Measurements from ENCODE around the gene ARMH3.

Gene ARMH3

DNA sequence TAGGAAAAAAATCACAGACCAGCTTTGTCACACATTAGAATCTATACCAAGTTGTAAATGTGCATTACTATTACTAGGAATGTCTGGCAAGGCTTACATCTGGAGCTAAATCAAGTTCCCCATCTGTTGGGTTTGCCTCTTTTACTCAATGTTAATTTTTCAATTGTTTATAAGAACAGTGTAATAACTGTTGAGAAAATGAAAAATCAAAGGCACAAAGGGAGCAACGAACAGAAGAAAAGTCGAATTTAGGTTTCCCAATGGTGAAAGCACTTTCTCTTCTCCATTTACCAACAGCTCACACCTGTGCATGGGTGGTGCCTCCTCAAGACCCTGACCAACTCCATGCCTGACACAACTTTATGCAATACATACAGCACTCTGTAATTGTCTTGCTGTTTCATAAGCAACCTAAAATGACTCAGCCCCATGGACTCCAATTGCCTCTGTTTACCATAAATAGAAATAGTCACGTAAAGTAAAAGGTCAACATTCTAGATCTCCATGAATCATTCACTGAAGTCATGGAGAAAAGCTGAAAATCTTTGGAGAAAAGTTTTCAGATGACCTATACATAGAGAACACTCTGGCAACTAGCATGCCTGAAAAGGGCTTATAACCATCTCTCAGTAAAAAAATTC, 116.8 kb downstream of the ARMH3 start:
- no peak for DNase-seq (ENCODE audit: low read depth, low spot score)

DNA sequence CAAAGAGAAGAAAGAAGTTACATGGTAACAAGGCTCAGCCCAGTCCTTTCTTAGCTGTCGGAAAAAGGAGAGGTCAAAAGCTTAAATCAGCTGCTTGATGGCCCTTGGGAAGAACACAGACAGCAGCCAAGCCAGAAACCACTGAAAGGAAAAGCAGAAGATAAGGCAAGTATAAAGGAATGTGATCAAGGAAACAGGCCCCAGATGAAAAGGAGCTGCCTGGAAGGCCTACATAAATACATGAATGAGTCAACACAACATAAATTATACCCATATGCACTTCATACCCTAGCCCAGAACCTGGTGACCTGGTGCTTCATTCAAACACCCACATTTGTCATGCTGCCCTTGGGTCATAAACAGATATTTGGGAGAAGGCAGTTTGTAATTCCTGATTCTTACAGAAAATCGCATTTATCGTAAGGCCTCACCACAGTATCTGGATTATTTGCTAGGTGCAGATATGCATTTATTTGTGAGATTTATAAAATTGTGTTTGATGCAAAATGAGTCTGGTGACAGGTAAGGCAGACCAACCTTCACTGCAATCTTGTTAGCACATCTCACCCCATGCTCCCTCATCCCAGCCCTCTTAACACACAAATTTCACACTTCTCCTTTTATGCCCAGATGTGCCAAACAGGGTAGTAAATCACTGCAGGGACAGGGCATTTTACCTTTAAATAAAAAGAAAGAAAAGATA, 117.5 kb downstream of the ARMH3 start:
- DNase-seq (ENCODE audit: low read depth, low spot score), result no peak

DNA sequence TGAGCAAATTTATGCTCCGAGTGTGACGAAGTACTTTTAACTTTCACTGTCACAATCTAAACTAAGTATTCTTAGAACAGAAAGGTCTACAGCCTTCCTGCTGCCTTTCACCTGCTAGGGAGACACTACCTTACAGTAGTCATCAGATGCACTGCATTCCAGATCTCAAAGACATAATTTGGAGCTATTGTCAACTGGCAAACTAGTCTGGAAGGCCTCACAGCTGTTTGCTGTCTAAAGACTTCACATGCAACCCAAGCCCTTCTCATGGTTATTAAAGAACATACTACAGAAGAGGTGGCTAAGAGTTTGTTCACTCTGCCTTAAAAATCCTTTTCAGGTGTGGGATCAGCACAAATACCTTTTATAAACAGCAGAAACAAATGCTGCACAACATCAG, 120.5 kb downstream of the ARMH3 start:
- DNase-seq (ENCODE audit: low read depth, low spot score), result no peak

DNA sequence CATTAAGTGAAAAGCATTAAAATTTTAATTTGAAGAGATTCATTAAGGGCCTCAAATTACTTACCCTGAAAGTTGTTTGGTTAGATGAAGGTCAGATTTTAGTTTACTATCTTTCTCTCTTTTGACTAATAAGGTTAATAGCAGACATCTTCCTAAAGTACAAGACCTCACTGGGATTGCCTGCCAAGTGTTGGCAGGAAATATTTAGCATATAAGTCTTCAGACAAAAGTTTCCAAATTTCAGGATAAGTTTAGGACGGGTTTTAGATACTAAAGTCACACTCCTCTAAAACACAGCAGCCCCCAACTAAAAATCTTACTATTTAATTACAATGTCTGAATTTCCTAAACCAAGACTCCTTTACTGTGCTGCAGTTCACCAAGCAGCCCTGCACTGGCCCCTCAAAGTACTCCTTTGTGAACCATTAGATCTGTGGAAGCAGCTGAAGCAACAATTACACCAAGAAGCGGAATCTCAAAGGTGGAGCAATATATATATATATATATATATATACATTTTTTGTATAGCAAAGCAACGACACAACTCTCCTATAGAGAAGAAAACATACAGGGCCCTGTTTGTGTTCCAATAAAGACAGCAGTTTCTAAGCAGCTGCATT, 121.2 kb downstream of the ARMH3 start:
- DNase-seq (ENCODE audit: low read depth, low spot score), result no peak

DNA sequence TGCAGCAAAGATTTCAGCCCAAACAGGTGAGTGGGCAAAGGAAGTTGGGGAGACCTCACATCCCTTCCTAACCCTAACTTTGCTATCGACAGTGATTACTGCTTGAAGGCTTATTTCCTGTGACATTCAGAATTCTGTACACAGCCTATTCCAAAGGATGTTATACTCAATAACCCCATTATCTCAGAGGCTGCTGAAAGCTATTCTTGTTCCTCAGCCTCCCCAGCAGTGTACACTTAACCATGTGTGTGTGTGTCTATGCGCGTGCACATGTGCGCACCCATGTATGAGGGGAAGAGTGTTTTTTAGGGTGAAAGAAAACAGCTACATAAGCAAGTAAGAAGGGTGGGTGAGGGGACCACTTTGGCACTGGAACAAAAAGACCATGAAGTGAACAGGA, 122.0 kb downstream of the ARMH3 start:
- no peak for DNase-seq (ENCODE audit: low read depth, low spot score)

DNA sequence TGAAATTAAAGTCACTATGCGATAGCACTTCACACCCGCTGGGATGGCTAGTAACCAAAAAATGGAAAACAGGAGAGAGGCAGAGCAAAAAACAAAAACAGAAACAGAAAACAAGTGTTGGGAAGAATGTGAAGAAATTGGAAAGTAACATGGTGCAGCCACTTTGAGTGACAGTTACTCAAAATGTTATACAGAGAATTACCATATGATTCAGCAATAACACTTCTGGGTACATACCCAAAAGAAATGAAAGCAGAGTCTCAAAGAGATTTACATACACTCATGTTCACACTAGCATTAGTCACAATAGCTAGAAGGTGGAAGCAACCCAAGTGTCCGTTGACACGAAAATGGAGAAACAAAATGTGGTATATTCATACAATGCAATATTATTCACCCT, 123.8 kb downstream of the ARMH3 start:
- no peak for DNase-seq (ENCODE audit: low read depth, low spot score)

DNA sequence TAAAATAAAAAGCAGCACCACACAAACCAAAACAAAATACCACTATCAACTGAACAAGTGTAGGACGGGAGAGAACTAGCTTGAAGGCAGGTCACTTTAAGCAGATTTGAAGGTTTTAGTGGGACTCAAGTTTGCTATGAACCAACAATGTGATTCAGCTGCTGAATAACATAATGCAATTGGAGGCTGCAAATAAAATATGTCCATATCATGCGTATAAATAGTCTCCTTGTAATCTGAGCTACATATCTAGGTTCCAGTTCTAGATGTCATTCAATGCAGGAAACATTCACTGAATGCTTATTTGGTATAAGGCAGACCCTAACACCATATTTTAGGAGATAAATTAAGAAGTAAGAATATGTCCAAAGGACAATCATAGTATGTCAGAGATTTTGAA, 130.9 kb downstream of the ARMH3 start:
- DNase-seq (ENCODE audit: low read depth, low spot score), result no peak

DNA sequence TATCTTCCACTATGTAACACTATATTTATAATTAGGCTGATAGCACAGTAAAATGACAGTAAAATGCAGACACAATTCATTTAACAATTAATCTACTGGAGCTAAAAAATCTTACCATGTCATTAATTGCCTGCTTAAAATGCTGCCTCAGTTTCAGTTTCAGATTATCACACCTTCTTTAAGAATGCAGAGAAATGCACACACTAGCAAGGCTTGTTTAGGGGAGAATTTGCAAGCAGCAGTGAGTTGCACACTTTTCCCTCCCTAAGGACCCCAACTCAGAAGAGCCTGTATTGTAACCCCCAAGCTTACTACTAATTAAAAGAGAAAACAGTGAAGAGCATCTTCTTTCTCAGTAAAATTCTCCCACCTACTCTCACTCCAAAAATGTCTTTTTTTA, 132.7 kb downstream of the ARMH3 start:
- DNase-seq (ENCODE audit: low read depth, low spot score), result no peak

DNA sequence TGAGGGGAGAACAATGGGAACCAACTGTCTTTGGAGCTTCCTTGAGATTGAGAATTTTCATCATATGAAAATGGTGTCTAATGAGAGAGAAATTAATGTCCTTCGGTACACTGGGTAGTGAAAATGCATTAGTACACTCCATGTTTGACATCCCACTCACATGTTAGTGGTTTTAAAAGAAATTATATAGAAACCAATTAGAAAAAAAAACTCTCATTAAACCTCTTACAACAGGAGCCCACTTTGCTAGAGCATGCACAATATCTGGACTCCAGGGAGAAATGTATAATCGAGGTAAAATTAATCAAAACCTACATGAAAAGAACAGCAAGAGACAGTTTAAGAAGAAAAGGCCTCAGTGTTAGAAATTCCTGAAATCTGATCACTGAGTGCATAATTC, 133.1 kb downstream of the ARMH3 start:
- DNase-seq (ENCODE audit: low read depth, low spot score), result no peak

DNA sequence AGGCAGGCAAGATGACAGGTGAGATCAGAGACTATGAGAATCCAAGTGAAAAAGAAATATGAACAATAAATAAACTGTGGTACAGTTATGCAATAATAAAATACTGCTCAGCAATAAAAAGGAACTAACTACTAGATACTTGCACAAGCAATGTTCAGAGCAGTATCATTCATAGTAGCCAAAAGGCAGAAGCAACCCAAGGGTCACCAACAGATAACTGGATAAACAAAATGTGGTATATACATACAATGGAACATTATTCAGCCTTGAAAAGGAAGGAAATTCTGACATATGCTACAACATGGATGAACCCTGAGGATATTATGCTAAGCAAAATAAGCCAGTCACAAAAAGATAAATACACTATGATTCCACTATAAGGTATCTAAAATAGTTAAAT, 135.4 kb downstream of the ARMH3 start:
- DNase-seq (ENCODE audit: low read depth, low spot score), result no peak

DNA sequence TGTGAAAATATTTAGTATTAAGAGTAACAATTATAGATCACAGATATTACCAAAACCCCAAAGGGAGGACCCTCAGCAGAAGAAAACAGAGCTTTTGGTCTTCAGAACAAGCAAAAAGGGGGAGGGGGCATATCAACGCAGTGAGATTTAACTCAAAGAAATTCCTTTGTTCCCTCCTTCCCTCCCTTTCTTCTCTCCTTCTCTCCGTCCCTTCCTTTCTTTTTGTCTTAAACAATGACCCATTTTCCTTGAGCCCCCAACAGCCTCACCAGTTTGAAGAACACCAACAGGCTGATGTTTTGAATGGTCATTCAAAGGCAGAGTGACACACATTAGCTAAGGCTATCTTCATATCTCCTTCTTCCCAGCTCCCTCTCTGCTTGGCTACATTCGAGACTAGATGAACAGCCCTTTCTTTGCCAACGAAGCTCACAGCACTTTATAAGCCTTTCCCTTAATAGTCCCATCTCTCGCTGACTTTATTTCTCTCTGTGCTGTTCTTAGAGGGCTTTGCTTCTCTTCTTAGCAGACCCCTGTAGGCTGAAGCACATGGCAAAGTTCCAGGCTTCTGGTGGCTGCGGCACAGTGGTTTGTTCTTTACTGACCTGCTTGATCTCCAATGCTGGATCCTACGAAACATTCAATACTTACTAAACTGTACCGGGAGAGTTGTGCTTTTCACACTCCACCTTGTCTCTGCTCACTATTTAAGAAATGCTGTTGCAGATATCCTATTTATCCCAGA, 136.8 kb downstream of the ARMH3 start:
- no peak for DNase-seq (ENCODE audit: low read depth, low spot score)

DNA sequence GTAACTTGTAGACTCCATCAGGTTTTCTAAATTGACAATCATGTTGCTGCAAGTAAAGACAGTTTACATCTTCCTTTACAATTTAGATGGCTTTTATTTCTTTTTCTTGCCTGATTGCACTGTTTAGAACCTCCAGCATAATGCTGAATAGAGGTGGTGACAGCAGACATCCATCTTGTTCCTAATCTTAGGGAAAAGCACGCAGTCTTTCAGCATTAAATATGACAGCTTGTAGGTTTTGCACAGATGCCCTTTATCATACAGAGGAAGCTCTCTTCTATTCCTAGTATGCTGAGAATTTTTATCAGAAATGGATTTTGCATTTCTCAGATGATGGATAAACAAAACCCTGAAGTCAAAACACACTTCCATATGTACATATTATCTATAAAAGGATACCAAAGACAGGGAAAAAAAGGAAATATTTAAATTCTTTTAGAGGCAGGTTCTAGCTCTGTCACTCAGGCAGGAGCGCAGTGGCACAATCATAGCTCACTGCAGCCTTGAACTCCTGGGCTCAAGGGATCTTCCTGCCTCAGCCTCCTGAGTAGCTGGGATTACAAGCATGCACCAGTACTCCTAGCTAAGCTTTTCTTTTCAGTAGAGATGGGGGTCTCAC, 143.3 kb downstream of the ARMH3 start:
- DNase-seq (ENCODE audit: low read depth, low spot score), result no peak

DNA sequence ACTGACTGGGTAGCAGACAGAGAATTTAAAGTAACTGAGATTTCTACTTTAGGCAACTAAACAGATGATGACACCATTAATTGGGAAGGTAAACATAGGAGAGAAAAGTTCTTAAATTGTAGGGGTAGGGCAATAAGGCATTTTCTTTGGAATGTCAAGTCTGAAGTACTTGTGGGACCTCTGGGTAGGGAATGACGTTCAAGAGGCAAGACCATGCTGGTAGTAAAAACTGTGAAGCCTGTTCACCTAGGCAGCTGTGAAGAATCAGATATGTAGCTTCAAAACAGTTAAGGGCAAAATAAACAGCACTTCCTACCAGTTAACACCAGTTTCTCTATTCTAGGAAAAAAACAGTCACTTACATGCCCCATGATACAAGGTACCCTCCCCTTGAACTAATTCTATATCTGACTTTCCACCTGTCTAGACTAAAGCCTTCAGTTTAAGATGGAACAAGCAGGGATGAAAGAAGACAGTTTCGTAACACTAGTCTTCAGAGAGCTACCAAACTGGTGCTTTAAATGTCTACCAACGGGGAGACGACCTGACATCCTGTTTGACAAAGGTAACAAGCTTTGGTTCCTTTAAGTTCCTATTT, 149.3 kb downstream of the ARMH3 start:
- DNase-seq (ENCODE audit: low read depth, low spot score), result no peak

DNA sequence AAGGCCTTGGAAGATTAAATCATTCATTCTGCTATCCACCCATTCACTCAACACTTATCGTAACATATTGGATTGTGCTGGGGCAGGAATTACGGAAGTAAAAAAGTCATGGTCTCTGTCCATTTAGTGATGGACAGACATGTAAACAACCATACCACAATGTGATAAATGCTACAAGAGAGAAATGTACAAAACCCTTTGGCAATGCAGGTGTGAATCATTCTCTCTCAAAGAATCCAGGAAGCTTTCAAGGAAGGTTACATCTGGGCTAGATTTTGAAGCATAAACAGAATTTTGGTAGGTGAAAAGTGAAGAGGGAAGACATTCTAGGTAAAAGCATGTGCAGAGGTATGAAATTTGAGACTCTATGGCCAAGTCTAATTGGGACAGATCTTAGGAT, 150.7 kb downstream of the ARMH3 start:
- DNase-seq (ENCODE audit: low read depth, low spot score), result no peak

DNA sequence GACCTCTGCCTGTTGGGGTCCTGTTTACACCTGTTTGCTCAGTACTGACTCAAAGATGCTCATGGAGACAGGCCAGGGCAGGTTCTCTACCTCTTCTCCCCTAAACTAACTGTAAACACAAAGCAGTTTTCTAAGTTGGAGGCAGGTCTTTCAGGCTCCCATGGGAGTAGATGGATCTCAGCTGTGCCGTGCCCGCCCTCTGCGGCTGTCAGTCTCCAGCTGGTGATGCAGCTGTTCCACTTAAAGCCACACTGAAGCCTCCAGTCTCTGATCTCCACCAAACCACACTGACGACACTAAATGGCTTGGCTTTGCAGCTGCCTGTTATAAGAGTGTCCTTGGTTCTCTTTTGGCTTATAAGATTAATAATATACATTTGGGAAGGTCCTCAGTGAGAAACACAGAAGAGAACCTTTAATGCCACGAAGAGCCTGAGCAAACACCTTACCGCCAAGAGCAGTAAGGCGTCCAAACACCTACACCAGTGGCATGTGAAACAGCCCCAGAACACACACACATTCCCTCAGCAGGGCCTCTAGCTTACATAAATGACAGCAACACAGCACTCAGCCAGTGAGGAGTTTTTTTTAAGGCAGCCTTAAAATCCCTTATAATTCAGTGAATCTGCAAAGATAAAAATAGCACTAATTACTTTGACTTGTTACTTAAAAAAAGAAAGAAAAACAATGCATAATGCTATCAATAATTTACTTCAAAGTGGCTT, 152.0 kb downstream of the ARMH3 start:
- DNase-seq (ENCODE audit: low read depth, low spot score), result no peak

DNA sequence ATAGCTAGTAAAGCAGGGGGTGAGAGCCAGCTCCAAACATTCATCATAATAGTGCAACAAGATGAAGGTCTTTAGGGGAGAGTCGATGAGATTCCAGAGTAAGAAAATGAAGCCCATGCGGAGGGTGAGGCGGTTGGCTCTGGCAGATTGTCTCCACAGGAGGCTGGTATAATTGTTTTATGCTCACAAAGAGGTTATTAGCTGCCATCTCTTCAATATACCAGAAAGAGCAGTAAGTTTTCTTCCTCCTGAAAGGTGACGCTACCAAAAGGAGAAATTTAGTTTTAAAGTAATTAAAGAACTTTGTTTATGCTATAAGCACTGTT, 153.2 kb downstream of the ARMH3 start:
- no peak for DNase-seq (ENCODE audit: low read depth, low spot score)

DNA sequence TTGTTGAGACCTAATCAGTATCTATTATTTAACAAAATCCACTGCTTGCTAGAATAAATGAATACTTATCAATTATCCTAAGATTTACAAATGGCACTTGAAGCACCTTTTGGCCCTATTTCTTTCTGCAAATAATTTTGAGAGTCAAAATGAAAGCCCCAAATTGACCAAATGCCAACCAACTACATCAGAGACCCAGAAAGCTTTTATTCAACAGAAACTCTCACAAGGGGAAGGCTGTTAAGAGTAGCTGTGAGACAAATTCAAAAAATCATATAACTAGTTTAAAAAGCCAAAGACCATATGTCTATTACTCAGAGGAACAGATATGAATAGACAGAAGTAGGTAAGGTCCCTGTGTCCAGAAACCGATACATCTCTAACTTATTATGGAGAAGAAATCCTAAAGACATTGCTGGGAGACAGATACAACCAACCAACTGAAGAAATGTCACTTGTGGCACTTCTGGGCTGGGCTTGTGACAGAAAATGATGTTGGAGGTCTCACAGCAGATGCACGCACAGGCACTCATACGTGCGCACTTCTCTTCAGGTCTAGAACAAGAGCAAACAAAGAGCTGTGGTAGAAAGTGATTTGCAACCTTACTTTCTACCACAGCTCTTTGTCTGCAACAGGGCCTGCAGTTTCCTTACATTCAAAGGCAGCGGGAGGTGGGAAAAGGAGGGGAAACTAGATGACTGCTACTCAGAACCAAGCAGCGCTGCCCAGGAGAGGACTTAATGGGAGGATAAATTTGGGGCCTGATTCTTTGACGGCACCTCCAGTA, 153.7 kb downstream of the ARMH3 start:
- no peak for DNase-seq (ENCODE audit: low read depth, low spot score)

DNA sequence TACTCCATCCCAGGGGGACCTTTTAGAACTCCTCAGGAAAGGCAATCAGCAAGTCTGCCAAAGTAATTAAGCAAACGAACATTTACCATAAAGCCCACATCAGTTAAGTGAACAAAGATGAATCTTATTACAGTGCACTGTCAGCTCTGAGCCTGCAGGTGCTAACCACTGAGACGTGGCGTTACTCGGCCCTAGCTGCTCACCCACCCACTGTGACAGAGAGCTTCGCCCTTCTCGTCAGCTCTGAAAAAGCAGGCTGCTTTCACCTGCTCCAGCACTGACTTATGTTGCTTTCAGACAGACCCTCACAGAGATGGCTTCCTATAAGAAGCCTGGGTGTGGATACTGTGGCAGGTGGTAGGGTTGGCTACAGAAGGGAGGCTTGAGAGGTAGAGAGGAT, 154.6 kb downstream of the ARMH3 start:
- DNase-seq (ENCODE audit: low read depth, low spot score), result no peak

DNA sequence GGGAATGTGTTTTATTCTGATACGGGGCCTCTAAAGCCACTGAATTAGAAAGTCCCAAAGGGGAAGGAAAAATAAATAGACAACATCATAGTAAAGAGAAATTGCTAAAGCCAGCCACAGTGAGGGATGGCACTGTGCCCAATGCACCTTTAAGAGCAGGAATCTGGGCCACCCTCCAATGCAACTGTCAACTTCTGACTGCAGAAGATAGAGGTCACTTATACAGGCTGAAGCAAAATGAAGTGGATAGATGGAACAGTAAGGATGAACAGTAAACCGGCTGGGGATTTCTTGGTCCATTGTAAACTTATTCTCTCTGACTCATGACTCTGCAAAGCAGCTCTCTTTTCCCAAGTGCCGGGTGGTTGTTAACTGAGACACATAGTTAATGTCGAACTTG, 158.3 kb downstream of the ARMH3 start:
- no peak for DNase-seq (ENCODE audit: low read depth, low spot score)

DNA sequence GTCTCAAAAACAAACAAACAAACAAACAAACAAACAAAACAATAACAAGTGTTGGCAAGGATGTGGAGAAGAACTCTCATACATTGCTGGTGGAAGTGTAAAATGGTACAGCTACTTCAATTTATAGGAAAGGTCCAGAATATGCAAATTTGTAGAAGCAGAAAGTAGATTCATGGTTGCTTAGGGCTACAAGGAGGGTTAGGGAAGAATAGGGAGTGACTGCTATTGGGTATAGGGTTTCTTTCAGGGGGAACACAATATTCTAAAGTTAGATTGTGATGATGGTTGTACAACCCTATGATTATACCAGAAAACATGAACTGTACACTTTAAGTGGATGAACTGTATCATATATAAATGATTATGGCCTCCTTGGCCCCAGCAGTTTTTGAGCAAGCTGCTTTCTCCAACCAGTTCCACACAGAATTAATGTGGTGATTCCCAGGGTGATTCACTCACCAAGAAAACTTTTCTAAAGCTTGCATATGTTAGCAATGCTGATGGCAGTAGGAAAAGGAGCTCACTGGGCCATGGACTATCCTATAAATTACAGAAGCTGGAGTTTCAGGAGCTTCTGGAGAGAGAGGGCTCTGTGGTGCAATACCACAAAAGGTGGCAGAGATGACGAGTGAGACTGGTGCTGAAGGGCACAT, 159.6 kb downstream of the ARMH3 start:
- DNase-seq (ENCODE audit: low read depth, low spot score), result no peak
